Neuronal stem cell (in vitro differentiated cells): ENCODE data around the gene LMO4.

Source experiments
- DNase-seq: peaks from one replicate; pipeline ENCODE4 v3.0.0-alpha.2; 2013; ENCODE audit warnings: low spot score
- H2AFZ ChIP-seq: one replicate; pipeline ENCODE4 v1.6.1; 2013; ENCODE audit warnings: mild to moderate bottlenecking, low read length, inconsistent platforms
- H2AK5ac ChIP-seq: 2 replicates; pipeline ENCODE4 v1.6.1; 2013; ENCODE audit warnings: low read depth, mild to moderate bottlenecking, inconsistent platforms, low read length, moderate library complexity, mixed read lengths
- H2BK120ac ChIP-seq: 2 replicates; pipeline ENCODE4 v1.6.1; 2013; ENCODE audit warnings: low read depth, mild to moderate bottlenecking, inconsistent platforms, low read length, moderate library complexity, mixed read lengths
- H2BK12ac ChIP-seq: one replicate; pipeline ENCODE4 v1.6.1; 2013; ENCODE audit warnings: low read length, inconsistent platforms
- H2BK15ac ChIP-seq: 2 replicates; pipeline ENCODE4 v1.6.1; 2013; ENCODE audit warnings: mild to moderate bottlenecking, low read length, inconsistent platforms, mixed read lengths
- H2BK5ac ChIP-seq: one replicate; pipeline ENCODE4 v1.6.1; 2013; ENCODE audit warnings: inconsistent platforms, mild to moderate bottlenecking, low read length, moderate library complexity
- H3K14ac ChIP-seq: one replicate; pipeline ENCODE4 v1.6.1; 2013; ENCODE audit warnings: low read length, inconsistent platforms
- H3K18ac ChIP-seq: 2 replicates; pipeline ENCODE4 v1.6.1; 2013; ENCODE audit warnings: low read length, inconsistent platforms
- H3K23ac ChIP-seq: 2 replicates; pipeline ENCODE4 v1.6.1; 2013; ENCODE audit warnings: low read depth, mild to moderate bottlenecking, mixed read lengths, low read length, inconsistent platforms; ENCODE audit not compliant: poor library complexity
- H3K27ac ChIP-seq: replicated peaks from 3 replicates; pipeline ENCODE4 v1.5.1; 2013; ENCODE audit warnings: low read length, inconsistent platforms
- H3K27me3 ChIP-seq, 3 experiments: 2 replicates each; pipeline ENCODE4 v1.6.1; 2013; ENCODE audit warnings: low read length in 3 of 3, mild to moderate bottlenecking in 2 of 3, inconsistent platforms in 1 of 3, low read depth in 1 of 3, mixed read lengths in 1 of 3, moderate library complexity in 1 of 3; ENCODE audit not compliant: control insufficient read depth in 3 of 3, insufficient read depth in 3 of 3
- H3K36me3 ChIP-seq, 2 donors: replicated peaks in 1 of 2; 2 replicates each; pipeline ENCODE4 v1.6.1; 2013; ENCODE audit warnings: low read length in 2 of 2; ENCODE audit not compliant: control insufficient read depth in 2 of 2, insufficient read depth in 2 of 2
- H3K4ac ChIP-seq: 2 replicates; pipeline ENCODE4 v1.6.1; 2013; ENCODE audit warnings: inconsistent platforms, mild to moderate bottlenecking, low read length, moderate library complexity
- H3K4me1 ChIP-seq, 2 donors: 1 replicate in 1 of 2; 2 replicates in 1 of 2; pipeline ENCODE4 v1.6.1; 2013; ENCODE audit warnings: low read length in 2 of 2, low read depth in 1 of 2; ENCODE audit not compliant: control insufficient read depth in 2 of 2, insufficient read depth in 1 of 2
- H3K4me2 ChIP-seq: one replicate; pipeline ENCODE4 v1.6.1; 2013; ENCODE audit warnings: mild to moderate bottlenecking, low read length, inconsistent platforms; ENCODE audit not compliant: insufficient read depth, poor library complexity, severe bottlenecking
- H3K4me3 ChIP-seq, 2 donors: 2 replicates each; pipeline ENCODE4 v1.5.1; 2013; ENCODE audit warnings: low read length in 2 of 2, mild to moderate bottlenecking in 2 of 2, inconsistent platforms in 1 of 2, moderate library complexity in 1 of 2
- H3K79me1 ChIP-seq: one replicate; pipeline ENCODE4 v1.6.1; 2013; ENCODE audit warnings: low read depth, mild to moderate bottlenecking, inconsistent platforms, low read length, moderate library complexity
- H3K9ac ChIP-seq: one replicate; pipeline ENCODE4 v1.6.1; 2013; ENCODE audit warnings: mild to moderate bottlenecking, low read depth, low read length, inconsistent platforms; ENCODE audit not compliant: poor library complexity
- H3K9me3 ChIP-seq, 2 donors: replicated peaks in 1 of 2; 2 replicates each; pipeline versions ENCODE3 to v1.6.1; 2013; ENCODE audit warnings: low read length in 2 of 2, mild to moderate bottlenecking in 2 of 2, inconsistent platforms in 1 of 2, low read depth in 1 of 2, mixed read lengths in 1 of 2, moderate library complexity in 1 of 2; ENCODE audit not compliant: control insufficient read depth in 2 of 2, insufficient read depth in 1 of 2
- H4K8ac ChIP-seq: one replicate; pipeline ENCODE4 v1.6.1; 2013; ENCODE audit warnings: low read depth, mild to moderate bottlenecking, inconsistent platforms, low read length, moderate library complexity
- H4K91ac ChIP-seq: one replicate; pipeline ENCODE4 v1.6.1; 2013; ENCODE audit warnings: low read length, low read depth, mild to moderate bottlenecking, inconsistent platforms; ENCODE audit not compliant: poor library complexity
- WGBS, 2 donors: extraction: QIAGEN DNeasy Blood & Tissue Kit; methylation state at CpG; one replicate each; pipeline ENCODE4 v1.1.7; 2013; ENCODE audit warnings: missing lambda C conversion rate in 2 of 2, mixed read lengths in 1 of 2; ENCODE audit not compliant: insufficient read length in 2 of 2, insufficient replicate concordance in 1 of 2; ENCODE audit errors: extremely low coverage in 2 of 2; 5-methylcytosine and 5-hydroxymethylcytosine counted together

The LMO4 gene

DNA sequence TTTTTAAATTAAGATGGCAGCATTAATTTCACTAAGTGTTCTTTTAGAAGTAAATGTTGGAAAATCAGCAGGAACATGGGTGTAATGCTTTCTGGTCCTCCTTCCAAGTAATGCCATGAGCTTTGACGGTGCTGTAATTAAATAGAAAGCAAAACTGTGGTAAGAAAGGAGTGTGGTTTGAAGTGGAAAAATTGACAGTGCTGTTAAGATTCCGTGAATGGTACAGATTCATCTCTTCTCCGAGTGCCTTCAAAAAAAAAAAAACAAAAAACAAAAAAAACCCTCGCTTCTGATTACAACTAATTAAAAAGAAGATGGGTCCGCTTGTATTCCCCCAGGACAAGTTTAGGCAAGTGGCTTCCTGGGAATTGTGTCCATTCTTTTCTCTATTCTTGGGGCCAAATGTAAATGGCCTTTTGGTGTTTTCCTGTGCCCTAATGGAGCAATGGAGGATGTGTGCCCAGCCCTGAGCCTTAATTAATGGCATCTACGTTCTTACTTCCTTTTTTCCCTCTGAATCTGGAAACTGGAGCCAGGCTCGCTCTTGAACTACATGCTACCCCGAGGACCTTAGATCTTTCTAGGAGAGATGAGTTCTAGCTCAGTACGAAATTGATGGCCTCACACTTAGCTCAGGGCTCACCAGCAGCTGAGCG, 5.1 kb downstream of the LMO4 start:
- Histone ChIP-seq H2BK120ac (no peak overlapping the region), H3K4me2 (peak overlapping the region; percentile 67), H3K18ac (peak overlapping the region; percentile 0), H3K9ac (no peak overlapping the region), H2BK12ac (no peak overlapping the region), H3K9me3 (no peaks in the 10 kb centered on the region), H2BK5ac (no peak overlapping the region), H2AK5ac (no peak overlapping the region), H3K4me1 (peaks cover 14 to 19% of the 10 kb centered on the region in 2 donors), H3K4me3 (peak overlapping the region in 1 of 2 donors; percentile 71), H3K27ac (peak overlapping the region; percentile 62), H4K8ac (no peak overlapping the region), H4K91ac (no peak overlapping the region), H3K23ac (no peak overlapping the region), H3K4ac (no peak overlapping the region), H3K36me3 (peaks cover 0 to 30% of the 10 kb centered on the region in 2 donors), H2BK15ac (no peak overlapping the region), H3K79me1 (no peaks in the 10 kb centered on the region), H3K27me3 (no peaks in the 10 kb centered on the region), H3K14ac (no peak overlapping the region), H2AFZ (no peak overlapping the region)
- WGBS, 2 donors: no CpG with 5 or more reads among the region's 10 CpGs
- no peak for DNase-seq

DNA sequence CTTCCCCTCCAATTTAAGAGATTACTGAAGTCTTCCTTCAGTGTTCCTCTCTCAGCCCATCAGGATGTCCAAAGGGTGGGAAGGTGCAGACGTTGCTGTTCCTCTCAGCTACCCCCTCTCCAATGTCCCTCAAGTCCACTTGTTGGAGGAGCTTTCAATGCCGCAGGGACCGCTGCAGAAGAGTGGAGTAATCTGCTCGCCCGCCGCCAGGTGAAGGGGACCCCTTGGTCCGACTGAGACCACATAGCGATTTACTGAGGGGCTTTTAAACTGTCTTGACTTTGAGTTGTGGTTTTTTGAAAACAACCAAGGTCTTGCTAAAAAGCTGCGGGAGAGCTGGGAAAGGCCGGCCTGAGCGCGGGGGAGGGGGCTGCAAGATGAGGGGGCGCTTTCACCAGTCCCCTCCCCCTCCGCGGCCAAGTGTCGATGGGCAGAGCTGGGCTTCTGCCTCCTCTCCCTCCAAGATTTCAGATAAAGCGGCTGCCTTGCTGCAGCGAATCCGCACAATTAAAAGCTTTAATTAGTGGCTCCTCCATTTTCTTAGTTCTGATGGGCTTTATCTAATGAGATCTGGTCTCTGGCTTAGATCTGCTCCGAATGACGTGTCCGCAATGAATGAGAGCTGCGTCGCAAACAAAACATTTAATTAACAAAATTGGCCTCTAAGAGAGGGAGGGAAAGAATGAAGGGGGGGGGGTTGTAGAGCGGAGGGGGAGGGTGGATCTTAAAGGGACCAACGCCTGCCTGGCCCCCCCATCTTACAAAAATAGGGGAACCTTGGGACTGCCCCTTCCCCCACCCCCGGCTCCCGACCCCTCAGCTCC, 5.9 kb downstream of the LMO4 start:
- H3K27me3 ChIP-seq: no peaks in the 10 kb centered on the region
- H3K4me3 ChIP-seq: peak overlapping the region; percentile 42 to 78
- H3K79me1 ChIP-seq: no peaks in the 10 kb centered on the region
- H2AK5ac ChIP-seq: no peak overlapping the region
- no peaks in the 10 kb centered on the region for H3K9me3 ChIP-seq
- H3K4me1 ChIP-seq: peaks cover 14 to 19% of the 10 kb centered on the region in 2 donors
- H3K14ac ChIP-seq: peak overlapping the region; percentile 64
- H2BK5ac ChIP-seq: peak overlapping the region; percentile 45
- H4K8ac ChIP-seq: no peak overlapping the region
- WGBS, 2 donors: no CpG with 5 or more reads among the region's 28 CpGs
- no peak overlapping the region for H3K9ac ChIP-seq
- H2BK15ac ChIP-seq: peak overlapping the region; percentile 11
- no peak overlapping the region for H2BK120ac ChIP-seq
- peak overlapping the region; percentile 84 for H2AFZ ChIP-seq
- H3K27ac ChIP-seq: peak overlapping the region; percentile 62
- H3K4me2 ChIP-seq: peak overlapping the region; percentile 67
- DNase-seq: peak; percentile 71
- H2BK12ac ChIP-seq: no peak overlapping the region
- H3K23ac ChIP-seq: no peak overlapping the region
- peak overlapping the region; percentile 0 for H3K18ac ChIP-seq
- H3K4ac ChIP-seq: no peak overlapping the region
- H3K36me3 ChIP-seq: peaks cover under 1 to 35% of the 10 kb centered on the region in 2 donors
- no peak overlapping the region for H4K91ac ChIP-seq

GRCh38 chr1:87335175-87335884, 6.7 kb downstream of the LMO4 start:
- peak overlapping the region; percentile 84 for H2AFZ ChIP-seq
- H3K36me3 ChIP-seq: peaks cover 4 to 43% of the 10 kb centered on the region in 2 donors
- H2BK15ac ChIP-seq: peak overlapping the region; percentile 11
- H3K4me3 ChIP-seq: peak overlapping the region; percentile 42 to 78
- H4K8ac ChIP-seq: no peak overlapping the region
- H3K4ac ChIP-seq: no peak overlapping the region
- H3K27me3 ChIP-seq: no peaks in the 10 kb centered on the region
- no peak overlapping the region for H2AK5ac ChIP-seq
- peak overlapping the region; percentile 62 for H3K27ac ChIP-seq
- DNase-seq: no peak
- H3K9ac ChIP-seq: no peak overlapping the region
- H2BK120ac ChIP-seq: peak overlapping the region; percentile 37
- H2BK5ac ChIP-seq: peak overlapping the region; percentile 45
- peaks cover 14 to 19% of the 10 kb centered on the region in 2 donors for H3K4me1 ChIP-seq
- H3K79me1 ChIP-seq: no peaks in the 10 kb centered on the region
- peak overlapping the region; percentile 64 for H3K14ac ChIP-seq
- H2BK12ac ChIP-seq: no peak overlapping the region
- peak overlapping the region; percentile 40 for H4K91ac ChIP-seq
- peak overlapping the region; percentile 67 for H3K4me2 ChIP-seq
- WGBS, 2 donors: 100% methylated on average over 1 of the region's 60 CpGs; no CpG with 5 or more reads in 1 of the 2 donors
- no peak overlapping the region for H3K23ac ChIP-seq
- H3K18ac ChIP-seq: peak overlapping the region; percentile 86
- no peaks in the 10 kb centered on the region for H3K9me3 ChIP-seq
